Uterus (tissue), 2 donors: ENCODE data around the gene DEFB131B.
"Not testable (repeated sequence)": the region's sequence is repeated elsewhere in the genome, so short reads cannot be mapped to it uniquely, and the experiment has no call there.

Source experiments
- CTCF ChIP-seq, 4 experiments: fragments of 200-600 bp in 2 of 4; fragments of 450-650 bp in 2 of 4; sonication (generic) in 2 of 4; IDR thresholded peaks; one replicate each; pipeline ENCODE4 v1.5.1; 2016 to 2019; ENCODE audit warnings: antibody characterized with exemption in 4 of 4, mild to moderate bottlenecking in 2 of 4, moderate library complexity in 1 of 4
- POLR2A ChIP-seq, 2 donors: fragments of 450-650 bp; IDR thresholded peaks; one replicate each; pipeline ENCODE4 v1.6.1; 2016; ENCODE audit warnings: antibody characterized with exemption in 2 of 2, mild to moderate bottlenecking in 1 of 2, moderate library complexity in 1 of 2

GRCh38 chr11:71829686-71830085, 48.6 kb upstream of the DEFB131B start:
- TF ChIP-seq POLR2A, CTCF (IDR thresholded peaks at IDR 0.05): not testable (repeated sequence)
